B cell (primary cell): ENCODE results near the gene MARK4.

Experiments
- EZH2 ChIP-seq: IDR thresholded peaks from 2 replicates; pipeline ENCODE4 v1.6.1; 2012; ENCODE audit warnings: borderline replicate concordance, low read depth, mild to moderate bottlenecking, moderate library complexity, low read length; ENCODE audit not compliant: insufficient read depth, poor library complexity, severe bottlenecking
- TF ChIP-seq, protein P1 (sequence below): fragments of 200-600 bp; IDR thresholded peaks from one replicate; pipeline ENCODE4 v1.8.0; 2022; ENCODE audit warnings: antibody characterized with exemption, mild to moderate bottlenecking

DNA sequence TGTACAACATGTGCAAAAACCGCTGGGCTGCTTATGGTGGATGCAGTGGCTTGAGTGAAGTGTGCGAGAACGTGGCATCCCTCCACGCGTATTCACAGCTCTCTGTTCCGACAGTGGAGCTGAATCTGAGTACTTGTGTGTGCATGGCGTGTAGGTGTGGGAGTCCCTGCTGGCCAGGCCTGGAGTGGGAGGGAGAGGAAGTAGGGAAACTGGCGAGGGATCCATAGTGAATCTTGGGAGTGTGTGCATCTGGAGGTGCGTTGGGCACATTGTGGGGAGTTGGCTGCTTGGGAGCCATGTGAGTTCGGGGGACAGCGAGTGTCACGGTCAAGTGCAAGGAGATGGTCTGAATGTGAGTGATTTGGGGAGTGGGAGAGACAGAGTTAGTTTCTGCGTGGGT, 91.8 kb downstream of the MARK4 start:
- TF ChIP-seq, protein P1, sequence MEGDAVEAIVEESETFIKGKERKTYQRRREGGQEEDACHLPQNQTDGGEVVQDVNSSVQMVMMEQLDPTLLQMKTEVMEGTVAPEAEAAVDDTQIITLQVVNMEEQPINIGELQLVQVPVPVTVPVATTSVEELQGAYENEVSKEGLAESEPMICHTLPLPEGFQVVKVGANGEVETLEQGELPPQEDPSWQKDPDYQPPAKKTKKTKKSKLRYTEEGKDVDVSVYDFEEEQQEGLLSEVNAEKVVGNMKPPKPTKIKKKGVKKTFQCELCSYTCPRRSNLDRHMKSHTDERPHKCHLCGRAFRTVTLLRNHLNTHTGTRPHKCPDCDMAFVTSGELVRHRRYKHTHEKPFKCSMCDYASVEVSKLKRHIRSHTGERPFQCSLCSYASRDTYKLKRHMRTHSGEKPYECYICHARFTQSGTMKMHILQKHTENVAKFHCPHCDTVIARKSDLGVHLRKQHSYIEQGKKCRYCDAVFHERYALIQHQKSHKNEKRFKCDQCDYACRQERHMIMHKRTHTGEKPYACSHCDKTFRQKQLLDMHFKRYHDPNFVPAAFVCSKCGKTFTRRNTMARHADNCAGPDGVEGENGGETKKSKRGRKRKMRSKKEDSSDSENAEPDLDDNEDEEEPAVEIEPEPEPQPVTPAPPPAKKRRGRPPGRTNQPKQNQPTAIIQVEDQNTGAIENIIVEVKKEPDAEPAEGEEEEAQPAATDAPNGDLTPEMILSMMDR, result no peak
- no peak for TF ChIP-seq EZH2
